HL-60 (cell line): ENCODE results near the gene POTEF.
"Not testable (repeated sequence)": the region's sequence is repeated elsewhere in the genome, so short reads cannot be mapped to it uniquely, and the experiment has no call there.

Experiments used
- DNase-seq, 2 experiments: peaks; one replicate each; pipeline ENCODE4 v3.0.0-alpha.2; 2010 to 2020; ENCODE audit warnings: low read depth in 1 of 2, low spot score in 1 of 2
- H3K27ac ChIP-seq: fragments of 250-450 bp; sonication (Bioruptor Pico); replicated peaks from 2 replicates; pipeline ENCODE4 v1.5.1; 2020; ENCODE audit warnings: mild to moderate bottlenecking, moderate library complexity
- H3K27me3 ChIP-seq: fragments of 250-450 bp; sonication (Bioruptor Pico); 2 replicates; pipeline ENCODE4 v1.5.1; 2021; ENCODE audit warnings: mild to moderate bottlenecking, moderate library complexity; ENCODE audit not compliant: insufficient read depth, poor library complexity, severe bottlenecking
- H3K4me3 ChIP-seq: replicated peaks from 2 replicates; pipeline ENCODE4 v1.5.1; 2011; ENCODE audit warnings: mild to moderate bottlenecking, control low read depth, low read length; ENCODE audit not compliant: insufficient read depth
- CTCF ChIP-seq: IDR thresholded peaks from one replicate; pipeline ENCODE4 v1.5.1; 2011; ENCODE audit warnings: low read length, control low read depth, inconsistent platforms; ENCODE audit not compliant: insufficient read depth
- GABPA ChIP-seq: IDR thresholded peaks from 2 replicates; pipeline ENCODE4 v1.6.1; 2012; ENCODE audit warnings: low read depth
- POLR2AphosphoS5 ChIP-seq: IDR thresholded peaks from 2 replicates; pipeline ENCODE4 v1.6.1; 2012; ENCODE audit warnings: low read depth
- SPI1 ChIP-seq: IDR thresholded peaks from 2 replicates; pipeline ENCODE4 v1.6.1; 2012; ENCODE audit warnings: low read depth, mild to moderate bottlenecking, borderline replicate concordance
- TF ChIP-seq, protein P1 (sequence below): IDR thresholded peaks from 2 replicates; pipeline ENCODE4 v1.6.1; 2012; ENCODE audit warnings: low read depth; ENCODE audit not compliant: insufficient replicate concordance

The POTEF gene

DNA sequence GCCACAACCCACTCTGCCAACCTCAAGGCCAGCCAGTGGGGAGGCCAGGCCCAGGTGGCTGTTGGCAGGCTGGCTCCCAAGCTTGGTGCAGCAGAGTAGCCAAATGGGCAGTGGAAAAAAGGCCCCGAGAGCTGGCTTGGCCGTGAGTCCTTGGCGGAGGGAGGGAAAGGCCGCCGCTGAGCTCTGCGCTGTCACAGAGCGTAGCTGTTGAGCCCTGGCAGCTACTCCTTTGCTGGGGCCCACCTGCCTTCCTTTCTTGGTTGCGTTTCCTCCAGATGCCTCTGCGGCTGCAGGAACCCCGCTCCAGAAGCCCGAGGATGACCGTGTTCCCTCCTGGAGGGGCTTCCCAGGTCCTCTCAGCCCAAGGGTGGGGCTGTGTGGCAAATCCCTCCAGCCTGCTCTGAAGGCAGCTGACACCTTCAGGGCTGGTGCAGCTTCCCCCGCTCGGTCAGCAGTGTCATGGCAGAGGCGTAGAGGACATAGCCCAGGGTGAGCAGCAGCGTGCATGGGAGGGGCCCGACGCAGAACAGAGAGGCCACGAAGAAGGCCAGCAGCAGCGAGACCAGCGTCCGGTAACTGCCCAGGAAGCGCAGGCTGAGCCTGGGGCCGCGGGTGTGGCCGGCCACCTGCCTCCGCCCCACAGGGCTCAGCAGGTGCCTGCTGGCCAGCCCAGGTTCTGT is 23.3 kb upstream of the POTEF start:
- H3K27me3 ChIP-seq, H3K27ac ChIP-seq, DNase-seq, H3K4me3 ChIP-seq: not testable (repeated sequence)

DNA sequence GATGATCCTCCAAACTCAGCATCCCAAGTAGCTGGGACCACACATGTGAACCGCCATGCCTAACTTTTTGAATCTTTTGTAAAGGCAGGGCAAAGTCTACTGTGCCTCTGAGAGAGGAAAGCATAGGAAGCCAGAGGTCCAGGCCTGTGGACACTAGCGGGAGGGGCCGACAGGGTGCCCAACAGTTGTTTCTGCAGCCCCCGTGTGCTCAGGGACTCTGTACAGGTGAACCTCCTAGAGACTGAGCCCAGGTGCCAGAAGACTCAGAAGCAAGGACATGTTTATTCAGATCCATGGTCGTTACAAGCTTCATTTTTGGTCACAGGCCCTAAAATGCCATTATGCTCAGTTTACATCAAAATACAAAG is 22.1 kb upstream of the POTEF start:
- not testable (repeated sequence) for H3K4me3 ChIP-seq, H3K27ac ChIP-seq, H3K27me3 ChIP-seq, DNase-seq

DNA sequence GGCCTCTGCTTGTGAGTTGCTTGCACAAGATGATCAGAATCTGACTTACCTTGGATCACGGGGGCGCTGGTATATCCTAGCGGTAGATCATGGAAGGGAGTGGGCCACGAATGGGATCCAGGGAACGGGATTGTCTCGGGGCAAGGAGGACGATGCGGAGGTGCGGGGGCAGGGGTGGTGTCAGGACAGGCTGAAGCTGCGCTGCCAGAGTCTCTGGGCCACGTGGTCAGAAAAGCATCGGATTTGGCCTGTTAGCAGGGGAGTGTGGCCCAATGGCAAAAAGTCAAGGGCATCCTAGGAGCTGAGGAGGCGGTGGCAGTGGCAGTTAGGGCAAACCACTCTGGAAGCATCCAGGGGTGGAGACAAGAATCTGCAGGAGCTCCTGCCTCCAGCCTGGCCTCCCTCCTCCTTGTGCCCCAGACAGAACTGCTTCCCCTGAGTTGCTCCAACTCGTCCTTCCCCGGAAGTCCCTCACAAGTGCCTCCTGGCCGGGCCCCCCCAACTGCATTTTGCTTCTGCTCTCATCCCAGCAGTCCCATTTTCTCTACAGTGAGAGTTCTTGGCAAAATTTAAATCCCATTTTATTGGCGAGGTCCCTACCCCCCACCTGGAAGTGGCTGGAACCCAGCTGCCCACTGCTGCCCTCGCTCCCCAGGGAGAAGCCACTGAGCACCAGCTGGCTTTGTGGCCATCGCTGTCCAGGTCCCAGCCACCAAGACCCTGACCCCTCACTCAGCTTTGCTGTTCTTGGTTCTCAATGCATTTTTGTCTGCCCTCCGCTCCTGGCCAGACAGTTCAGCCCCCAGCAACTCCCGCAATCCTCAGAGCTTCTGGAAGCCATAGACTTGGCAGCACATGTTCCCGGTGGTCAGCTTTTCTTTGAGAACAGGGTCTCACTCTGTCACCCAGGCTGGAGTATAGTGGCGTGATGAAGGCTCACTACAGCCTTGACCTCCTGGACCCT is 21.4 kb upstream of the POTEF start:
- TF ChIP-seq POLR2AphosphoS5 (no peak), CTCF (no peak), GABPA (no peak), SPI1 (no peak)
- TF ChIP-seq, protein P1, sequence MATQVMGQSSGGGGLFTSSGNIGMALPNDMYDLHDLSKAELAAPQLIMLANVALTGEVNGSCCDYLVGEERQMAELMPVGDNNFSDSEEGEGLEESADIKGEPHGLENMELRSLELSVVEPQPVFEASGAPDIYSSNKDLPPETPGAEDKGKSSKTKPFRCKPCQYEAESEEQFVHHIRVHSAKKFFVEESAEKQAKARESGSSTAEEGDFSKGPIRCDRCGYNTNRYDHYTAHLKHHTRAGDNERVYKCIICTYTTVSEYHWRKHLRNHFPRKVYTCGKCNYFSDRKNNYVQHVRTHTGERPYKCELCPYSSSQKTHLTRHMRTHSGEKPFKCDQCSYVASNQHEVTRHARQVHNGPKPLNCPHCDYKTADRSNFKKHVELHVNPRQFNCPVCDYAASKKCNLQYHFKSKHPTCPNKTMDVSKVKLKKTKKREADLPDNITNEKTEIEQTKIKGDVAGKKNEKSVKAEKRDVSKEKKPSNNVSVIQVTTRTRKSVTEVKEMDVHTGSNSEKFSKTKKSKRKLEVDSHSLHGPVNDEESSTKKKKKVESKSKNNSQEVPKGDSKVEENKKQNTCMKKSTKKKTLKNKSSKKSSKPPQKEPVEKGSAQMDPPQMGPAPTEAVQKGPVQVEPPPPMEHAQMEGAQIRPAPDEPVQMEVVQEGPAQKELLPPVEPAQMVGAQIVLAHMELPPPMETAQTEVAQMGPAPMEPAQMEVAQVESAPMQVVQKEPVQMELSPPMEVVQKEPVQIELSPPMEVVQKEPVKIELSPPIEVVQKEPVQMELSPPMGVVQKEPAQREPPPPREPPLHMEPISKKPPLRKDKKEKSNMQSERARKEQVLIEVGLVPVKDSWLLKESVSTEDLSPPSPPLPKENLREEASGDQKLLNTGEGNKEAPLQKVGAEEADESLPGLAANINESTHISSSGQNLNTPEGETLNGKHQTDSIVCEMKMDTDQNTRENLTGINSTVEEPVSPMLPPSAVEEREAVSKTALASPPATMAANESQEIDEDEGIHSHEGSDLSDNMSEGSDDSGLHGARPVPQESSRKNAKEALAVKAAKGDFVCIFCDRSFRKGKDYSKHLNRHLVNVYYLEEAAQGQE = no peak
- H3K4me3 ChIP-seq = no peak overlapping the region
- no peak overlapping the region for H3K27ac ChIP-seq
- no peak for DNase-seq
- H3K27me3 ChIP-seq = peaks cover 1% of the 10 kb centered on the region

DNA sequence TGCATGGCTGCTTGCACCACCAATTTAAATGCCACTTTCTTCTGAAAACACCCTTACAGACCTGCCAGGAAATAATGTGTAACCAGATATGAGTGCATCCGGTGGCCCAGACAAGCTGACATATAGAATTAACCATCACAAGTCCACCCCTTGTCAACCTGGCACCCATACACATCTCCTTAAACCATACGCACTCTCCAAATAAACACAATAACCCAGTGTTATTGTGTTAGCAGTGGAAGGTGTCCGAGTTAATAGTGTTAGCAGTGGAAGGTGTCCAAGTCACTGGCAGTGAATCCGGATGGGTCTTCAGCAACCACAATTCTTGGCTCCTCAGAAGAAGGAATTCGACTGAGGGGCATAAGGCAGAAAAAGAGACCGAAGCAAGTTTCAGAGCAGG is 19.5 kb upstream of the POTEF start:
- H3K27ac ChIP-seq, H3K4me3 ChIP-seq, H3K27me3 ChIP-seq, DNase-seq: not testable (repeated sequence)

- H3K27ac ChIP-seq, DNase-seq, H3K27me3 ChIP-seq, H3K4me3 ChIP-seq: not testable (repeated sequence)
Measured at GRCh38 chr2:130145006-130145414, 16.0 kb upstream of the POTEF start, which contains the start of gene CCDC74B. CCDC74B (minus strand) TSS chr2:130145112; CDS start chr2:130144996, 116 bp downstream.

DNA sequence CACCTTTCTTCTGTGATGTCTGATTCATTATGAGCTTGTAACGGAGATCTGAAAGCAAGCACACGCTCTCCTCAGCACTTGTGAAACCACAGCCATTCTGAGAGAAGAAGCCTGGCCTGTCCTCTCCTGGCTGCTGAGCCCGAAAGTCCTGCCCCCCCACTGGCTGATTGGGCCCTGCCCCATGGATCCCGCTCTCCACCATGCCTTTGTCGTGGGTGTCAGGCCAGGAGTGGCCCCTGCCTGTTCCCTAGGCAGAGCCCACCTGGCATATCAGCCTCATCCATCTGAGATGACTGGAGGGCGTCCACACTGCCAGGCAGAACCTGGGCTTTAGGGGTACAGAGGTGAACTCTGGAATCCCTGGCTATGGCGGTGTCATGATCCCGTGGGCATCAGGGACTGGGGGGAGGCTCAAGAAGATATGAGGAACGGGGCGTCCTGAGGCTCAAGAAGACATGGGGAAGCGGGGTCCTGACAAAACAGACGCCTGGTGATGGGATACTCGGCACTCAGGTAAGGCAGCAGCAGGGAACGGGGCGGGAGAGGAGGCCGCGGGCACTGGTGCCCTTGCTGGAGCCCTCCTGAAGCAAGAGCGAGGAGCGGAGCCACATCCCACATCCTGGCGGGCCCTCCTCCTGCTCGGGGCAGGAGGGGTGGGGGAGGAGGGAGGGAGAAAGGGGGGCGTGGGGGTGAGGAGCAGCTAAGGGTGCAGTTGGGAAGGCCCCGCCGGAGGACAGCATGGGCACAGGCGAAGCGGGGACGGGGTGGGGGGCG is 14.4 kb upstream of the POTEF start:
- DNase-seq = not testable (repeated sequence)

GRCh38 chr2:130142396-130143265 is 13.6 kb upstream of the POTEF start:
- H3K4me3 ChIP-seq, H3K27ac ChIP-seq, H3K27me3 ChIP-seq, DNase-seq: not testable (repeated sequence)

More for the DNA sequence above, 14.4 kb upstream of the POTEF start:
- not testable (repeated sequence) for H3K27me3 ChIP-seq, H3K27ac ChIP-seq, H3K4me3 ChIP-seq

- not testable (repeated sequence) for H3K27me3 ChIP-seq, H3K4me3 ChIP-seq, H3K27ac ChIP-seq, DNase-seq
Measured at GRCh38 chr2:130141645-130142370, 12.8 kb upstream of the POTEF start.

- not testable (repeated sequence) for H3K27ac ChIP-seq, DNase-seq, H3K27me3 ChIP-seq, H3K4me3 ChIP-seq
Measured at GRCh38 chr2:130141002-130141401, 12.0 kb upstream of the POTEF start.

DNA sequence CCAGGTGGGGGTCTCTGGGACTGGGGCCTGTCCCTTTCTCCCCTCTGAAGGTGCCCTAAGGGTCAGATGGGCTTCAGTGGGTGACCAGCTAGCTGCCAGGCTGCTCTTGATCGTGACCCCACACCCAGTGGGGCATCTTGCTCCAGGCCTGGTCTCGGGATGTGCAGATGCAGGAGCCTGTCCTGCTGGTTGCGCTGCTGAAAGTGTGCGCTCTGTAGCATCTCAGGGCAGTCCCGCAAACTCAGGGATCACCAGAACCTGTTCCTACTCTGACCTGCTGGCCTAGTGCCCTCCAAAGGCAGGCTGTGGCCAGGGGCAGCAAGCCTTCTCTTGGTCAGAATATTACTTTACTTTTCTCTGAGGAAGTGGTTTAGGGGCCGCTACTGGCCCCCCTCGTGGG is 11.5 kb upstream of the POTEF start:
- not testable (repeated sequence) for DNase-seq, H3K27me3 ChIP-seq, H3K4me3 ChIP-seq, H3K27ac ChIP-seq
